Measurements from ENCODE around the gene IGFBP7. TPM values are rescaled to one million over a fixed set of nuclear protein-coding genes. Genes with fewer than 3 reads are reported as not detected.

IGFBP7 gene
- not detected in 2 replicates for total RNA-seq

- intact Hi-C loops (cut with micrococcal nuclease) = no loop called here
Measured at GRCh38 chr4:57109847-57110639, at the start of gene IGFBP7. IGFBP7 (minus strand) TSS chr4:57110385; CDS start chr4:57110351, 34 bp downstream.

GRCh38 chr4:57159866-57160265 lies 49.7 kb upstream of the IGFBP7 start:
- intact Hi-C loops (cut with micrococcal nuclease) = loop anchor here (5.0 kb wide), 1 partner anchor 267 kb away; no protein-coding TSS in a partner anchor

GRCh38 chr4:57158762-57159161 lies 48.6 kb upstream of the IGFBP7 start:
- intact Hi-C loops (cut with micrococcal nuclease) = no loop called here

GRCh38 chr4:57158221-57158620 lies 48.0 kb upstream of the IGFBP7 start:
- intact Hi-C loops (cut with micrococcal nuclease) = no loop called here

GRCh38 chr4:57157596-57158137 lies 47.5 kb upstream of the IGFBP7 start:
- intact Hi-C loops (cut with micrococcal nuclease) = no loop called here

GRCh38 chr4:57156242-57156990 lies 46.2 kb upstream of the IGFBP7 start:
- intact Hi-C loops (cut with micrococcal nuclease) = no loop called here

- intact Hi-C loops (cut with micrococcal nuclease) = no loop called here
Measured at GRCh38 chr4:57154926-57155325, 44.7 kb upstream of the IGFBP7 start.

- intact Hi-C loops (cut with micrococcal nuclease) = no loop called here
Measured at GRCh38 chr4:57154191-57154590, 44.0 kb upstream of the IGFBP7 start.

GRCh38 chr4:57153207-57153606 lies 43.0 kb upstream of the IGFBP7 start:
- intact Hi-C loops (cut with micrococcal nuclease) = no loop called here

GRCh38 chr4:57151481-57151880 lies 41.3 kb upstream of the IGFBP7 start:
- intact Hi-C loops (cut with micrococcal nuclease) = no loop called here

GRCh38 chr4:57149833-57150232 lies 39.6 kb upstream of the IGFBP7 start:
- intact Hi-C loops (cut with micrococcal nuclease) = no loop called here

GRCh38 chr4:57148831-57149505 lies 38.8 kb upstream of the IGFBP7 start:
- intact Hi-C loops (cut with micrococcal nuclease) = no loop called here

- intact Hi-C loops (cut with micrococcal nuclease) = no loop called here
Measured at GRCh38 chr4:57148177-57148576, 38.0 kb upstream of the IGFBP7 start.

- intact Hi-C loops (cut with micrococcal nuclease) = no loop called here
Measured at GRCh38 chr4:57147335-57148060, 37.3 kb upstream of the IGFBP7 start.

GRCh38 chr4:57146444-57146843 lies 36.3 kb upstream of the IGFBP7 start:
- intact Hi-C loops (cut with micrococcal nuclease) = no loop called here

- intact Hi-C loops (cut with micrococcal nuclease) = no loop called here
Measured at GRCh38 chr4:57144466-57144865, 34.3 kb upstream of the IGFBP7 start.

GRCh38 chr4:57139783-57140182 lies 29.6 kb upstream of the IGFBP7 start:
- intact Hi-C loops (cut with micrococcal nuclease) = no loop called here

GRCh38 chr4:57137261-57137660 lies 27.1 kb upstream of the IGFBP7 start:
- intact Hi-C loops (cut with micrococcal nuclease) = no loop called here

- intact Hi-C loops (cut with micrococcal nuclease) = no loop called here
Measured at GRCh38 chr4:57136281-57136680, 26.1 kb upstream of the IGFBP7 start.

- intact Hi-C loops (cut with micrococcal nuclease) = no loop called here
Measured at GRCh38 chr4:57132743-57133137, 22.6 kb upstream of the IGFBP7 start.

Measured in T-helper 1 cell treated with Interleukin-12 subunit alpha and Interleukin-12 subunit beta and Interleukin-4 antibody, amounts not matched to agents 30 ng/mL and 1 ng/mL, for 36 hours (primary cell).